Natural killer cell (primary cell): Measurements from ENCODE around the gene ASIC3. TPM values are rescaled to one million over a fixed set of nuclear protein-coding genes. Genes with fewer than 3 reads are reported as not detected.
A peak's percentile ranks its signal among the peaks of the same experiment; 100 is the strongest.

ENCODE experiments used
- ATAC-seq, 3 donors: fragments of 150-1000 bp in 2 of 3; fragments of 200-7000 bp in 1 of 3; cut with Tn5 transposase; 1 replicate in 1 of 3; 2 replicates in 2 of 3; pipeline ENCODE4 v1.10.0; 2021; ENCODE audit warnings: mild to moderate bottlenecking in 2 of 3, moderate library complexity in 2 of 3
- DNase-seq, 2 donors: peaks; one replicate each; pipeline versions ENCODE4 v3.0.0 to v3.0.0-alpha.2; 2013 to 2021; ENCODE audit warnings: mixed read lengths in 1 of 2
- H3K27ac ChIP-seq: one replicate; pipeline ENCODE4 v1.5.1; 2013; ENCODE audit warnings: mild to moderate bottlenecking, low read length
- H3K27me3 ChIP-seq: one replicate; pipeline ENCODE4 v1.6.1; 2013; ENCODE audit warnings: low read length; ENCODE audit not compliant: control insufficient read depth, insufficient read depth
- H3K36me3 ChIP-seq: one replicate; pipeline ENCODE4 v1.6.1; 2013; ENCODE audit warnings: low read length; ENCODE audit not compliant: control insufficient read depth, insufficient read depth
- H3K4me1 ChIP-seq: one replicate; pipeline ENCODE4 v1.6.1; 2013; ENCODE audit warnings: low read length; ENCODE audit not compliant: control insufficient read depth, insufficient read depth
- H3K4me3 ChIP-seq: one replicate; pipeline ENCODE4 v1.5.1; 2013; ENCODE audit warnings: low read length
- H3K9me3 ChIP-seq: one replicate; pipeline ENCODE4 v1.6.1; 2013; ENCODE audit warnings: low read length; ENCODE audit not compliant: control insufficient read depth, insufficient read depth
- H3K27ac Mint-ChIP-seq, 2 donors: one replicate each; pipeline ENCODE4 v1.8.0; 2022; ENCODE audit warnings: mild to moderate bottlenecking in 2 of 2, mixed read lengths in 2 of 2, moderate library complexity in 1 of 2
- H3K27me3 Mint-ChIP-seq, 2 donors: one replicate each; pipeline ENCODE4 v1.8.0; 2022; ENCODE audit warnings: low read depth in 2 of 2, mixed read lengths in 2 of 2
- H3K36me3 Mint-ChIP-seq: one replicate; pipeline ENCODE4 v1.8.0; 2022; ENCODE audit warnings: mixed read lengths
- H3K4me1 Mint-ChIP-seq, 2 donors: one replicate each; pipeline ENCODE4 v1.8.0; 2022; ENCODE audit warnings: mixed read lengths in 2 of 2
- H3K4me3 Mint-ChIP-seq: one replicate; pipeline ENCODE4 v1.8.0; 2022; ENCODE audit warnings: mild to moderate bottlenecking, moderate library complexity, mixed read lengths
- H3K9me3 Mint-ChIP-seq, 2 donors: one replicate each; pipeline ENCODE4 v1.8.0; 2022; ENCODE audit warnings: mixed read lengths in 2 of 2
- WGBS: methylation state at CpG from one replicate; pipeline ENCODE4 v1.1.7; 2013; ENCODE audit warnings: missing lambda C conversion rate; ENCODE audit not compliant: insufficient coverage; 5-methylcytosine and 5-hydroxymethylcytosine counted together
- intact Hi-C: fragments of 100-400 bp; cut with micrococcal nuclease; formaldehyde crosslinking; loops from one replicate; pipeline ENCODE4 v1.14.2; 2022
- total RNA-seq, 4 donors: library from RNA; stranded (reverse); fragments of 120-200 nt in 1 of 4; gene quantifications; one replicate each; pipeline versions ENCODE4 v1.2.3 to v1.2.4, GENCODE V29; 2013 to 2022
- TF ChIP-seq, protein P1 (sequence below): fragments of 200-600 bp; IDR thresholded peaks from one replicate; pipeline ENCODE4 v1.8.0; 2022; ENCODE audit warnings: antibody characterized with exemption

ASIC3 gene
- total RNA-seq, 3 donors from 2014 or later (not counting 1 experiment from before 2014, with no cell fraction given), result 5.7 to 7.9 (median 5.9) TPM

DNA sequence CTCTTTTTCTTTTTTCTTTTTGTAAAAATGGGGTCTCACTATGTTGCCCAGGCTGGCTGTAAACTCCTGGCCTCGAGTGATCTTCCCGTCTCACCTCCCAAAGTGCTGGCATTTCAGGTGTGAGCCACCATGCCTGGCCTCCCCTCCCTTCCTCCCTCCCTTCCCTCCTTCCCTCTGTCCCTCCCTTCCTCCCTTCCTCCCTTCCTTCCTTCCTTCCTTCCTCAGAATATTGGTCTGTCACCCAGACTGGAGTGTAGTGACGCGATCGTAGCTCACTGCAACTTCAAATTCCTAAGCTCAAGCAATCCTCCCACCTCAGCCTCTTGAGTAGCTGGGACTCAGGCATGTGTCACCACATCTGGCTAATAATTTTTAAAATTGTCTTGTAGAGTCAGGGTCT lies 46.3 kb downstream of the ASIC3 start:
- H3K4me1 Mint-ChIP-seq, result peaks cover under 1 to 4% of the 10 kb centered on the region in 2 donors
- Histone ChIP-seq H3K36me3 (no peaks in the 10 kb centered on the region), H3K27ac (no peak overlapping the region), H3K4me1 (peaks cover 7% of the 10 kb centered on the region), H3K27me3 (no peaks in the 10 kb centered on the region), H3K9me3 (no peaks in the 10 kb centered on the region), H3K4me3 (no peak overlapping the region)
- intact Hi-C loops, result no loop called here
- H3K27me3 Mint-ChIP-seq, result no peaks in the 10 kb centered on the region
- no peak for ATAC-seq
- TF ChIP-seq, protein P1, sequence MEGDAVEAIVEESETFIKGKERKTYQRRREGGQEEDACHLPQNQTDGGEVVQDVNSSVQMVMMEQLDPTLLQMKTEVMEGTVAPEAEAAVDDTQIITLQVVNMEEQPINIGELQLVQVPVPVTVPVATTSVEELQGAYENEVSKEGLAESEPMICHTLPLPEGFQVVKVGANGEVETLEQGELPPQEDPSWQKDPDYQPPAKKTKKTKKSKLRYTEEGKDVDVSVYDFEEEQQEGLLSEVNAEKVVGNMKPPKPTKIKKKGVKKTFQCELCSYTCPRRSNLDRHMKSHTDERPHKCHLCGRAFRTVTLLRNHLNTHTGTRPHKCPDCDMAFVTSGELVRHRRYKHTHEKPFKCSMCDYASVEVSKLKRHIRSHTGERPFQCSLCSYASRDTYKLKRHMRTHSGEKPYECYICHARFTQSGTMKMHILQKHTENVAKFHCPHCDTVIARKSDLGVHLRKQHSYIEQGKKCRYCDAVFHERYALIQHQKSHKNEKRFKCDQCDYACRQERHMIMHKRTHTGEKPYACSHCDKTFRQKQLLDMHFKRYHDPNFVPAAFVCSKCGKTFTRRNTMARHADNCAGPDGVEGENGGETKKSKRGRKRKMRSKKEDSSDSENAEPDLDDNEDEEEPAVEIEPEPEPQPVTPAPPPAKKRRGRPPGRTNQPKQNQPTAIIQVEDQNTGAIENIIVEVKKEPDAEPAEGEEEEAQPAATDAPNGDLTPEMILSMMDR, result no peak
- H3K9me3 Mint-ChIP-seq, result no peaks in the 10 kb centered on the region
- no peak overlapping the region for H3K4me3 Mint-ChIP-seq
- H3K27ac Mint-ChIP-seq, result no peak overlapping the region
- H3K36me3 Mint-ChIP-seq, result no peaks in the 10 kb centered on the region
- WGBS, result 88% methylated on average over 5 of the region's 5 CpGs
- no peak for DNase-seq

GRCh38 chr7:151095123-151095797 lies 46.9 kb downstream of the ASIC3 start:
- H3K27me3 ChIP-seq, result no peaks in the 10 kb centered on the region
- H3K4me3 ChIP-seq, result no peak overlapping the region
- Mint-ChIP-seq H3K9me3 (no peaks in the 10 kb centered on the region), H3K27me3 (no peaks in the 10 kb centered on the region), H3K27ac (no peak overlapping the region), H3K4me3 (no peak overlapping the region), H3K36me3 (no peaks in the 10 kb centered on the region), H3K4me1 (no peaks in the 10 kb centered on the region)
- H3K4me1 ChIP-seq, result peaks cover 1% of the 10 kb centered on the region
- ATAC-seq, result no peak
- no peaks in the 10 kb centered on the region for H3K9me3 ChIP-seq
- H3K27ac ChIP-seq, result no peak overlapping the region
- peak in 1 of 2 donors; percentile 29 for DNase-seq
- intact Hi-C loops, result no loop called here
- TF ChIP-seq, protein P1, result no peak
- WGBS, result 86% methylated on average over 9 of the region's 10 CpGs
- H3K36me3 ChIP-seq, result no peaks in the 10 kb centered on the region

DNA sequence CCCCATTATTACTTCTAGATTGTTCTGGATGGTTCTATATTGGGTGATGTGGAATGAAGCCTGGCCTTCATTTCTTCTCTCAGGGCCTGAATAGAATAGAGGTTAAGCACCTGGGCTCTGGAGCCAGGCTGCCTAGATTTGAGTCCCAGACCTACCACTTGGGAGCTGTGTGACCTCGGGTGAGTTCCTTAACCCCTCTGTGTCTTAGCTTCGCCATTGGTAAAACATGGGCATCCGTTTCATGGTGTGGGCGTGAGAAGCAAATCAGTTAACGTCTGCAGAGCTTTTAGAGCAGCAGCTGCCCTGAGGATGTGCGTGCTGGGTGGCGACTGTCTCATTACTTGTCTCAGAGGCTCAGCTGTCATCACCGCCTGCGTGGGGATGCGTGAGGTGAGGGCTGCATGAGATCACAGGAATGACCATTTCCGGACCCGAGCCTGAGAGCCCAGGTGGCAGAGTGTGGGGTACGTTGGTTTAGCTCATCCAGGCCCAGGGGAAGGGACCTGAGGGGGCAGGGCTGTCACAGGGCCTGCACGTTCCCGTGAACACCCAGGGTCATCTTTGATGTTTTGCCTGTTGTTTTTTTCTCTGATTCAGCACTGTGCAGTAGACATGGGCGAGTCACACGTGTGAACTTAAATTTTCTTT lies 47.6 kb downstream of the ASIC3 start:
- DNase-seq, result peak in 1 of 2 donors; percentile 42
- H3K36me3 Mint-ChIP-seq, result no peaks in the 10 kb centered on the region
- no peaks in the 10 kb centered on the region for H3K4me1 Mint-ChIP-seq
- no peak overlapping the region for H3K27ac Mint-ChIP-seq
- no peaks in the 10 kb centered on the region for H3K27me3 Mint-ChIP-seq
- H3K4me3 Mint-ChIP-seq, result no peak overlapping the region
- TF ChIP-seq, protein P1, result no peak
- ATAC-seq, result no peak
- intact Hi-C loops, result no loop called here
- H3K27me3 ChIP-seq, result no peaks in the 10 kb centered on the region
- H3K36me3 ChIP-seq, result no peaks in the 10 kb centered on the region
- H3K9me3 ChIP-seq, result no peaks in the 10 kb centered on the region
- H3K9me3 Mint-ChIP-seq, result no peaks in the 10 kb centered on the region
- H3K4me1 ChIP-seq, result no peaks in the 10 kb centered on the region
- 88% methylated on average over 17 of the region's 17 CpGs for WGBS
- H3K4me3 ChIP-seq, result no peak overlapping the region
- H3K27ac ChIP-seq, result no peak overlapping the region
